GM06990 (cell line): ENCODE results near the gene EML4.

Experiments used
- DNase-seq: peaks from one replicate; pipeline ENCODE4 v3.0.0-alpha.2; 2011; ENCODE audit not compliant: insufficient read length; ENCODE audit errors: extremely low read depth
- H3K27me3 ChIP-seq: replicated peaks from 2 replicates; pipeline ENCODE4 v1.6.0; 2011; ENCODE audit warnings: low read length; ENCODE audit not compliant: control insufficient read depth, insufficient read depth
- H3K36me3 ChIP-seq: 2 replicates; pipeline ENCODE4 v1.5.1; 2011; ENCODE audit warnings: low read length; ENCODE audit not compliant: control insufficient read depth, insufficient read depth
- H3K4me3 ChIP-seq: replicated peaks from 2 replicates; pipeline ENCODE4 v1.5.1; 2011; ENCODE audit warnings: low read depth, mild to moderate bottlenecking, control low read depth, low read length
- TF ChIP-seq, protein P1 (sequence below): IDR thresholded peaks from 2 replicates; pipeline ENCODE4 v1.5.1; 2011; ENCODE audit warnings: low read length, control low read depth, mild to moderate bottlenecking, inconsistent platforms; ENCODE audit not compliant: insufficient read depth, poor library complexity, severe bottlenecking

The EML4 gene

DNA sequence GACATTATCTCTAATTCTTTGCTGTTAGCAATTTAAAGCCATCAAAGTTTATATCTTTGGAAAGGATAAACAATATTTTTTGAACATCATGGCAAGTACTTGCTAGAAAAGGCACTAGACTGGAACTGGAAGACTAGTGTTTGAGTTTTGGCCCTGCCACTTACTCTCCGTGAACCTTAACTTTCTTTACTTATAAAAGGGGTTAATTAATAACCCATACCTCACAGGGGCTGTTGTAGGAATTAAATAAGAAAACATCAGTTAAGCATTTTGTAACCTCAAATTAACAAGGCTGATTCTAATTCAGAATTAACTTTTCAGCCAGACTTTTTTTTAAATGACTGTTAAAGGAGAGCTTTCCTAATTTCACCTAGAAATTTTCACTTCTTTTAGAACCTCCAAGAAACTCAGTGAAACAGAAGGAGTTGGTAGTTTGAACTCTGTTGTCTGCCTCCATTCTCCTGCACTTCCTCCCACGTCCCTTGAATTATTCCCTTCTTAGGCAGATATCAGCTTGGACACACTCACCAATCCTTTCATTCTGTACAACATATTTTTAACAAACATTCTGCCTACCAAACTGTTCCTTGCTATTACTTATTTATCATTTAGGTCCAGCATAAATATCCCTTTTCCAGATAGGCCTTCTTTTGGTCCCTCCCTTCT, 112.4 kb downstream of the EML4 start:
- DNase-seq = no peak
- TF ChIP-seq, protein P1, sequence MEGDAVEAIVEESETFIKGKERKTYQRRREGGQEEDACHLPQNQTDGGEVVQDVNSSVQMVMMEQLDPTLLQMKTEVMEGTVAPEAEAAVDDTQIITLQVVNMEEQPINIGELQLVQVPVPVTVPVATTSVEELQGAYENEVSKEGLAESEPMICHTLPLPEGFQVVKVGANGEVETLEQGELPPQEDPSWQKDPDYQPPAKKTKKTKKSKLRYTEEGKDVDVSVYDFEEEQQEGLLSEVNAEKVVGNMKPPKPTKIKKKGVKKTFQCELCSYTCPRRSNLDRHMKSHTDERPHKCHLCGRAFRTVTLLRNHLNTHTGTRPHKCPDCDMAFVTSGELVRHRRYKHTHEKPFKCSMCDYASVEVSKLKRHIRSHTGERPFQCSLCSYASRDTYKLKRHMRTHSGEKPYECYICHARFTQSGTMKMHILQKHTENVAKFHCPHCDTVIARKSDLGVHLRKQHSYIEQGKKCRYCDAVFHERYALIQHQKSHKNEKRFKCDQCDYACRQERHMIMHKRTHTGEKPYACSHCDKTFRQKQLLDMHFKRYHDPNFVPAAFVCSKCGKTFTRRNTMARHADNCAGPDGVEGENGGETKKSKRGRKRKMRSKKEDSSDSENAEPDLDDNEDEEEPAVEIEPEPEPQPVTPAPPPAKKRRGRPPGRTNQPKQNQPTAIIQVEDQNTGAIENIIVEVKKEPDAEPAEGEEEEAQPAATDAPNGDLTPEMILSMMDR = no peak
- Histone ChIP-seq H3K27me3 (no peaks in the 10 kb centered on the region), H3K4me3 (no peak overlapping the region), H3K36me3 (no peaks in the 10 kb centered on the region; the same call in none of the 2 replicates)

DNA sequence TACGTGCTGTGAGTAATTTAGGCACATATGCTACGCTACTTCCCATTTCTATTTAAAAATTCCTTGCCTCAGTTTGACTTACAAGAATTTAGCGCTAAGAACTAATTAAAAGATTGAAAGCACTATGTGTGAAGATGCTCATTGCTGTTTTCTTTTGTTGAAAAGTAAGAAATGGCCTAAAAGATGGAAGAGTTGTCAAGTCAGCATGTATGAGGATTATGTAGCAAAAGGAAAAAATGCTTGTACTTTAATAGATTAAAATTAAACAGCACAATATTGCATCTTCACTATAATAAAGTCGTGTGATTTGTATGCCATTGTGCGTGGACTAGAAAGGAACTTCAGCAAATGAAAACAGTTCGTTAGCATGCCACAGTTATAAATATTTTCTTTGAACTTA, 114.9 kb downstream of the EML4 start:
- no peak for DNase-seq
- no peaks in the 10 kb centered on the region for H3K27me3 ChIP-seq
- H3K4me3 ChIP-seq = no peak overlapping the region
- TF ChIP-seq, protein P1 = no peak
- no peaks in the 10 kb centered on the region; the same call in none of the 2 replicates for H3K36me3 ChIP-seq

DNA sequence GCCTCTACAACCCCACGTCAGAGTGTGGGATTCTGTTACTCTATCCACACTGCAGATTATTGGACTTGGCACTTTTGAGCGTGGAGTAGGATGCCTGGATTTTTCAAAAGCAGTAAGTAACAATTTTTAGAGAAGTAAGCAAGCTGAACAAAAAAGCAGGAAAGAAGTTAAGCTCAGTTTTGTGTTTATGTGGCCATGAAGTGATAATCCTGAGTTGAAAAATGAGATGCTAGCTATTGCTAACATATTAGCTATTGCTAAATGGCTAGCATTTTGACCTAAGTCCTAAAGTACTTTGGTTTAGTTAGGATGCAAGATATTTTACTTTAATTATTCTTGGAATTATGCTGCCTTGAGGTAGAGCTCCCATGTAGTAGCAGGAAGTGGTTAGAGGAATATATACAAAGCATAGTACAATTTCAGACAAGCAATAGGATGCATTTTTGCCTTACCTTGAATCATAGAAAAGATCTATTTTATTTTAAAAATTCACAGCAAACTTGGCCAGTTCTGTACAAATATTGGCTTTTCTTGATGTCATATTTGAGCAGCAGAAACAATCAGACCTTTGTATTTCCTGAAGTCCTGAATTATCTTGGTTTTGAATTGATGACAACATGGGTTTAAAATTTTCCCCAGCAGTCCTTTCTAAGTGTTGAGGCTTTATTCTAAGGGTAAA, 117.3 kb downstream of the EML4 start:
- Histone ChIP-seq H3K36me3 (no peaks in the 10 kb centered on the region; the same call in none of the 2 replicates), H3K27me3 (no peaks in the 10 kb centered on the region), H3K4me3 (no peak overlapping the region)
- DNase-seq = no peak
- TF ChIP-seq, protein P1 = no peak

DNA sequence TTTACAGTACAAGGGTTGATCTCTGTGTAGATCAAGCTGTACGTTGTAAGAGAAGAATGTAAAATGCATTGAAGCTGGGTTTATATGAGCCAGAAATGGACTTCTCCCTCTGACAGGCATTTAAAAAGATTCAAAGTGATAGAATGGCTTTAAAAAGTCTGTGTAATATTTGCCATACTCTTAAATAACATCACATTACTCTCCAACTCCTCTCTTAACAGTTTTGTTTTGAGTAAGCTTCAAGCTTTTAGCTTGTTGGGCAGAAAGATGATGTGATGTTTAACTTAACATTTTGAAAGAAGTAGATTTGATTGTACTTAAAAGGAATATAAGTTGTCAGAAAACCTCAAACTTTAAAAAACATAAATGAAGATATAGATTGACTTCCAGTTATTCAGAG, 119.7 kb downstream of the EML4 start:
- TF ChIP-seq, protein P1 = no peak
- Histone ChIP-seq H3K36me3 (no peaks in the 10 kb centered on the region; the same call in 1 of the 2 replicates), H3K4me3 (no peak overlapping the region), H3K27me3 (no peaks in the 10 kb centered on the region)
- DNase-seq = no peak

DNA sequence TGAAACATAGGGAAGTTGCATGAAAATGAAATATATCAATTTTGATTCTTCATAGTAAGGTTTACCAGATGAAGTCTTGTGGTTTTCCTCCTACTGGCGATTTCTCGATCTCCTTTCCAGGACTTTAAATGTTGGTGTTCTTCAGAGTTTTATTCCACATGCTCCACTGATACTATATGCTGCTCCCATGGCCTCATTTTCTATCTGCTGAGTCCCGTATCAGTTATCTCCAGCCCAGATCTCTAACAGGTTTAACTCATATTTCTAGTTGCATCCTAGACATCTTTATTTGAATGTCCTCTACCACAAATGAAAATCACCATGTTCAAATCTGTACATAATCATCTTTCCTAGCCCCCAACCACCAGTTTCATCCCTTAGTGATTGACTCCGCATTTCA, 120.1 kb downstream of the EML4 start:
- Histone ChIP-seq H3K36me3 (no peaks in the 10 kb centered on the region; the same call in 1 of the 2 replicates), H3K27me3 (no peaks in the 10 kb centered on the region), H3K4me3 (no peak overlapping the region)
- DNase-seq = no peak
- TF ChIP-seq, protein P1 = no peak
